HepG2 (cell line): ENCODE results near the gene QPCT. TPM values are rescaled to one million over a fixed set of nuclear protein-coding genes. Genes with fewer than 3 reads are reported as not detected.

Experiments used
- DNMT1 ChIP-seq: sonication (generic); formaldehyde crosslinking; IDR thresholded peaks from 2 replicates; pipeline ENCODE4 v1.5.1; 2020; ENCODE audit warnings: mild to moderate bottlenecking, missing genetic modification reagents
- GABPB1 ChIP-seq: IDR thresholded peaks from 2 replicates; pipeline ENCODE4 v1.6.1; 2016; ENCODE audit warnings: mild to moderate bottlenecking, missing genetic modification reagents, moderate library complexity, missing compliant biosample characterization
- MXI1 ChIP-seq: IDR thresholded peaks from 3 replicates; pipeline ENCODE4 v1.6.1; 2012; ENCODE audit warnings: low read depth, low read length, inconsistent platforms, borderline replicate concordance
- PHF8 ChIP-seq: sonication (generic); formaldehyde crosslinking; IDR thresholded peaks from 2 replicates; pipeline ENCODE4 v1.5.0; 2020; ENCODE audit warnings: missing genetic modification reagents
- SOX13 ChIP-seq, 3 experiments: fragments of 450-650 bp in 1 of 3; sonication (generic) in 1 of 3; formaldehyde crosslinking in 1 of 3; IDR thresholded peaks in 2 of 3; conservative IDR thresholded peaks in 1 of 3; 2 replicates each; pipeline versions ENCODE4 v1.5.0 to v1.6.1; 2016 to 2020; ENCODE audit warnings: antibody characterized with exemption in 1 of 3, mild to moderate bottlenecking in 1 of 3, missing compliant biosample characterization in 1 of 3, missing genetic modification reagents in 1 of 3, moderate library complexity in 1 of 3
- TAF15 ChIP-seq: fragments of 200-400 bp; formaldehyde crosslinking; IDR thresholded peaks from one replicate; pipeline ENCODE4 v1.6.1; 2018; ENCODE audit warnings: mild to moderate bottlenecking, low read depth, low read length; ENCODE audit not compliant: poor library complexity, severe bottlenecking
- ZBTB1 ChIP-seq: sonication (generic); formaldehyde crosslinking; IDR thresholded peaks from 2 replicates; pipeline ENCODE4 v1.4.0; 2020; ENCODE audit warnings: missing genetic modification reagents, borderline replicate concordance
- ZC3H4 ChIP-seq: sonication (generic); formaldehyde crosslinking; IDR thresholded peaks from 2 replicates; pipeline ENCODE4 v1.4.0; 2020; ENCODE audit warnings: missing genetic modification reagents, borderline replicate concordance
- ZNF12 ChIP-seq: sonication (generic); formaldehyde crosslinking; IDR thresholded peaks from 2 replicates; pipeline ENCODE4 v1.5.0; 2020; ENCODE audit warnings: missing genetic modification reagents
- ZNF121 ChIP-seq: sonication (generic); formaldehyde crosslinking; IDR thresholded peaks from 2 replicates; pipeline ENCODE4 v1.5.0; 2020; ENCODE audit warnings: mild to moderate bottlenecking, missing genetic modification reagents
- ZNF572 ChIP-seq: sonication (generic); formaldehyde crosslinking; IDR thresholded peaks from 2 replicates; pipeline ENCODE4 v1.5.1; 2020; ENCODE audit warnings: mild to moderate bottlenecking, missing genetic modification reagents
- ZNF589 ChIP-seq: sonication (generic); formaldehyde crosslinking; conservative IDR thresholded peaks from 2 replicates; pipeline ENCODE4 v1.8.0; 2022; ENCODE audit warnings: mild to moderate bottlenecking, moderate library complexity, missing genetic modification reagents
- ZNF629 ChIP-seq: sonication (generic); formaldehyde crosslinking; conservative IDR thresholded peaks from 2 replicates; pipeline ENCODE4 v1.5.0; 2020; ENCODE audit warnings: missing genetic modification reagents
- ZNF746 ChIP-seq: sonication (generic); formaldehyde crosslinking; IDR thresholded peaks from 2 replicates; pipeline ENCODE4 v1.8.0; 2022; ENCODE audit warnings: mild to moderate bottlenecking, missing genetic modification reagents
- ZSCAN21 ChIP-seq: sonication (generic); formaldehyde crosslinking; IDR thresholded peaks from 2 replicates; pipeline ENCODE4 v1.8.0; 2022; ENCODE audit warnings: mild to moderate bottlenecking, missing genetic modification reagents, moderate library complexity, borderline replicate concordance
- polyA plus RNA-seq, 8 experiments: library from polyadenylated mRNA; depleted of rRNA in 3 of 8; stranded (reverse) in 7 of 8; unstranded in 1 of 8; fragments of >200 nt; fragmentation: Illumina TruSeq in 4 of 8; extraction: Trizol in 4 of 8; gene quantifications; 2 replicates each; pipeline versions ENCODE4 v1.2.1 to v1.2.3, GENCODE V29; 2011 to 2016; ENCODE audit warnings: low read depth in 4 of 8, missing spikeins in 1 of 8, mixed read lengths in 1 of 8; ENCODE audit not compliant: insufficient read depth in 1 of 8
- total RNA-seq, 5 experiments: library from RNA; depleted of rRNA; stranded (reverse); fragments of >200 nt; fragmentation: Illumina TruSeq; extraction: Trizol; gene quantifications; 2 replicates each; pipeline ENCODE4 v1.2.3, GENCODE V29; 2016; ENCODE audit warnings: low read depth in 1 of 5
- TF ChIP-seq, protein P1 (sequence below): sonication (generic); formaldehyde crosslinking; IDR thresholded peaks from 2 replicates; pipeline ENCODE4 v1.5.0; 2020; ENCODE audit warnings: missing genetic modification reagents
- TF ChIP-seq, protein P2 (sequence below): sonication (generic); formaldehyde crosslinking; IDR thresholded peaks from 2 replicates; pipeline ENCODE4 v1.9.0; 2021; ENCODE audit warnings: missing genetic modification reagents, borderline replicate concordance
- TF ChIP-seq, protein P3 (sequence below): sonication (generic); formaldehyde crosslinking; IDR thresholded peaks from 2 replicates; pipeline ENCODE4 v1.5.0; 2020; ENCODE audit warnings: mild to moderate bottlenecking, missing genetic modification reagents, moderate library complexity
- TF ChIP-seq, protein P4 (sequence below): sonication (generic); formaldehyde crosslinking; IDR thresholded peaks from 2 replicates; pipeline ENCODE4 v1.4.0; 2020; ENCODE audit warnings: mild to moderate bottlenecking, missing genetic modification reagents
- TF ChIP-seq, protein P5 (sequence below): conservative IDR thresholded peaks from 2 replicates; pipeline ENCODE4 v1.6.1; 2018; ENCODE audit warnings: missing genetic modification reagents
- TF ChIP-seq, protein P6 (sequence below): sonication (generic); formaldehyde crosslinking; IDR thresholded peaks from 2 replicates; pipeline ENCODE4 v1.9.0; 2021; ENCODE audit warnings: missing genetic modification reagents, borderline replicate concordance

Gene QPCT
- total and polyA plus RNA-seq, 2 of the 13 experiments (the other 11 are each of a cell fraction or from before 2014, with no cell fraction given), result 0.77 to 1.2 TPM

DNA sequence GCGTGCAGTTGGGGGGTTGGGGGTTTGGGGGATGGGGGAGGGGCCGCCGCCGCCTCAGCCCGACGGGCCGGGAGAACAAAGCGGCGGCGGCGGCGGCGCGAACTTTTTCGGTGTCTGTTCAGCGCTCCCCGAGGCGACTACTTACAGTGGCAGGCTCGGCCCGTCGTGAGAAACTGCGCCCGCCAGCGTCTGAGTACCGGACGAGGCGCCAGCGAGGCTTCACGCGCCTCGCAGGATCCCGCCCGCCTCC lies 20.0 kb upstream of the QPCT start (continued):
- TF ChIP-seq SOX13 (IDR thresholded peaks at IDR 0.05), result no peak
- TF ChIP-seq SOX13 (CRISPR knock-in tag; conservative IDR thresholded peaks at IDR 0.05 in 1 of 2, IDR thresholded peaks at IDR 0.05 in 1 of 2), result peak in 1 of 2 experiments; percentile 37; a peak in 1 of 4 replicates
- TF ChIP-seq ZSCAN21 (CRISPR knock-in tag), result peak; percentile 19; the same call in 1 of the 2 replicates
- TF ChIP-seq, protein P1, sequence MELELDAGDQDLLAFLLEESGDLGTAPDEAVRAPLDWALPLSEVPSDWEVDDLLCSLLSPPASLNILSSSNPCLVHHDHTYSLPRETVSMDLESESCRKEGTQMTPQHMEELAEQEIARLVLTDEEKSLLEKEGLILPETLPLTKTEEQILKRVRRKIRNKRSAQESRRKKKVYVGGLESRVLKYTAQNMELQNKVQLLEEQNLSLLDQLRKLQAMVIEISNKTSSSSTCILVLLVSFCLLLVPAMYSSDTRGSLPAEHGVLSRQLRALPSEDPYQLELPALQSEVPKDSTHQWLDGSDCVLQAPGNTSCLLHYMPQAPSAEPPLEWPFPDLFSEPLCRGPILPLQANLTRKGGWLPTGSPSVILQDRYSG (CRISPR knock-in tag), result 0 out of 2 replicates have a peak, but pooled peaks have one; percentile 18
- TF ChIP-seq ZC3H4, result no peak
- TF ChIP-seq ZBTB1 (CRISPR knock-in tag), result no peak
- TF ChIP-seq, protein P2, sequence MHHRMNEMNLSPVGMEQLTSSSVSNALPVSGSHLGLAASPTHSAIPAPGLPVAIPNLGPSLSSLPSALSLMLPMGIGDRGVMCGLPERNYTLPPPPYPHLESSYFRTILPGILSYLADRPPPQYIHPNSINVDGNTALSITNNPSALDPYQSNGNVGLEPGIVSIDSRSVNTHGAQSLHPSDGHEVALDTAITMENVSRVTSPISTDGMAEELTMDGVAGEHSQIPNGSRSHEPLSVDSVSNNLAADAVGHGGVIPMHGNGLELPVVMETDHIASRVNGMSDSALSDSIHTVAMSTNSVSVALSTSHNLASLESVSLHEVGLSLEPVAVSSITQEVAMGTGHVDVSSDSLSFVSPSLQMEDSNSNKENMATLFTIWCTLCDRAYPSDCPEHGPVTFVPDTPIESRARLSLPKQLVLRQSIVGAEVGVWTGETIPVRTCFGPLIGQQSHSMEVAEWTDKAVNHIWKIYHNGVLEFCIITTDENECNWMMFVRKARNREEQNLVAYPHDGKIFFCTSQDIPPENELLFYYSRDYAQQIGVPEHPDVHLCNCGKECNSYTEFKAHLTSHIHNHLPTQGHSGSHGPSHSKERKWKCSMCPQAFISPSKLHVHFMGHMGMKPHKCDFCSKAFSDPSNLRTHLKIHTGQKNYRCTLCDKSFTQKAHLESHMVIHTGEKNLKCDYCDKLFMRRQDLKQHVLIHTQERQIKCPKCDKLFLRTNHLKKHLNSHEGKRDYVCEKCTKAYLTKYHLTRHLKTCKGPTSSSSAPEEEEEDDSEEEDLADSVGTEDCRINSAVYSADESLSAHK (CRISPR knock-in tag), result no peak
- no peak for TF ChIP-seq TAF15
- TF ChIP-seq, protein P3, sequence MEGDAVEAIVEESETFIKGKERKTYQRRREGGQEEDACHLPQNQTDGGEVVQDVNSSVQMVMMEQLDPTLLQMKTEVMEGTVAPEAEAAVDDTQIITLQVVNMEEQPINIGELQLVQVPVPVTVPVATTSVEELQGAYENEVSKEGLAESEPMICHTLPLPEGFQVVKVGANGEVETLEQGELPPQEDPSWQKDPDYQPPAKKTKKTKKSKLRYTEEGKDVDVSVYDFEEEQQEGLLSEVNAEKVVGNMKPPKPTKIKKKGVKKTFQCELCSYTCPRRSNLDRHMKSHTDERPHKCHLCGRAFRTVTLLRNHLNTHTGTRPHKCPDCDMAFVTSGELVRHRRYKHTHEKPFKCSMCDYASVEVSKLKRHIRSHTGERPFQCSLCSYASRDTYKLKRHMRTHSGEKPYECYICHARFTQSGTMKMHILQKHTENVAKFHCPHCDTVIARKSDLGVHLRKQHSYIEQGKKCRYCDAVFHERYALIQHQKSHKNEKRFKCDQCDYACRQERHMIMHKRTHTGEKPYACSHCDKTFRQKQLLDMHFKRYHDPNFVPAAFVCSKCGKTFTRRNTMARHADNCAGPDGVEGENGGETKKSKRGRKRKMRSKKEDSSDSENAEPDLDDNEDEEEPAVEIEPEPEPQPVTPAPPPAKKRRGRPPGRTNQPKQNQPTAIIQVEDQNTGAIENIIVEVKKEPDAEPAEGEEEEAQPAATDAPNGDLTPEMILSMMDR, result peak; percentile 42
- no peak for TF ChIP-seq ZNF589 (CRISPR knock-in tag)
- TF ChIP-seq ZNF629 (CRISPR knock-in tag), result no peak
- peak; percentile 73 for TF ChIP-seq GABPB1 (CRISPR knock-in tag)
- TF ChIP-seq, protein P4, sequence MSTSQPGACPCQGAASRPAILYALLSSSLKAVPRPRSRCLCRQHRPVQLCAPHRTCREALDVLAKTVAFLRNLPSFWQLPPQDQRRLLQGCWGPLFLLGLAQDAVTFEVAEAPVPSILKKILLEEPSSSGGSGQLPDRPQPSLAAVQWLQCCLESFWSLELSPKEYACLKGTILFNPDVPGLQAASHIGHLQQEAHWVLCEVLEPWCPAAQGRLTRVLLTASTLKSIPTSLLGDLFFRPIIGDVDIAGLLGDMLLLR (CRISPR knock-in tag), result peak; percentile 18; the same call in 1 of the 2 replicates
- TF ChIP-seq DNMT1, result 0 out of 2 replicates have a peak, but pooled peaks have one; percentile 12
- no peak for TF ChIP-seq ZNF12 (CRISPR knock-in tag)
- peak; percentile 75 for TF ChIP-seq PHF8
- peak; percentile 87 for TF ChIP-seq ZNF746 (CRISPR knock-in tag)
- no peak; the same call in 2 of the 3 replicates for TF ChIP-seq MXI1
- TF ChIP-seq ZNF121 (CRISPR knock-in tag), result 0 out of 2 replicates have a peak, but pooled peaks have one; percentile 39
- TF ChIP-seq ZNF572 (CRISPR knock-in tag), result no peak
- TF ChIP-seq, protein P5, sequence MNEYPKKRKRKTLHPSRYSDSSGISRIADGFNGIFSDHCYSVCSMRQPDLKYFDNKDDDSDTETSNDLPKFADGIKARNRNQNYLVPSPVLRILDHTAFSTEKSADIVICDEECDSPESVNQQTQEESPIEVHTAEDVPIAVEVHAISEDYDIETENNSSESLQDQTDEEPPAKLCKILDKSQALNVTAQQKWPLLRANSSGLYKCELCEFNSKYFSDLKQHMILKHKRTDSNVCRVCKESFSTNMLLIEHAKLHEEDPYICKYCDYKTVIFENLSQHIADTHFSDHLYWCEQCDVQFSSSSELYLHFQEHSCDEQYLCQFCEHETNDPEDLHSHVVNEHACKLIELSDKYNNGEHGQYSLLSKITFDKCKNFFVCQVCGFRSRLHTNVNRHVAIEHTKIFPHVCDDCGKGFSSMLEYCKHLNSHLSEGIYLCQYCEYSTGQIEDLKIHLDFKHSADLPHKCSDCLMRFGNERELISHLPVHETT (CRISPR knock-in tag), result 0 out of 2 replicates have a peak, but pooled peaks have one; percentile 54
- TF ChIP-seq, protein P6, sequence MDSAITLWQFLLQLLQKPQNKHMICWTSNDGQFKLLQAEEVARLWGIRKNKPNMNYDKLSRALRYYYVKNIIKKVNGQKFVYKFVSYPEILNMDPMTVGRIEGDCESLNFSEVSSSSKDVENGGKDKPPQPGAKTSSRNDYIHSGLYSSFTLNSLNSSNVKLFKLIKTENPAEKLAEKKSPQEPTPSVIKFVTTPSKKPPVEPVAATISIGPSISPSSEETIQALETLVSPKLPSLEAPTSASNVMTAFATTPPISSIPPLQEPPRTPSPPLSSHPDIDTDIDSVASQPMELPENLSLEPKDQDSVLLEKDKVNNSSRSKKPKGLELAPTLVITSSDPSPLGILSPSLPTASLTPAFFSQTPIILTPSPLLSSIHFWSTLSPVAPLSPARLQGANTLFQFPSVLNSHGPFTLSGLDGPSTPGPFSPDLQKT, result no peak
